K562 (cell line): ENCODE results near the gene CAPRIN2. TPM values are rescaled to one million over a fixed set of nuclear protein-coding genes. Genes with fewer than 3 reads are reported as not detected.
A peak's percentile ranks its signal among the peaks of the same experiment; 100 is the strongest.

ENCODE experiments used
- CBX3 ChIP-seq, 2 experiments: IDR thresholded peaks; 1 replicate in 1 of 2; 2 replicates in 1 of 2; pipeline ENCODE4 v1.6.1; 2012; ENCODE audit warnings: inconsistent platforms in 2 of 2, low read length in 2 of 2, borderline replicate concordance in 1 of 2, control low read depth in 1 of 2
- CBX5 ChIP-seq: IDR thresholded peaks from 2 replicates; pipeline ENCODE4 v1.6.1; 2014; ENCODE audit warnings: low read depth, borderline replicate concordance
- HMGN3 ChIP-seq: IDR thresholded peaks from 2 replicates; pipeline ENCODE4 v1.6.1; 2011; ENCODE audit warnings: borderline replicate concordance, low read depth, mild to moderate bottlenecking, mixed read lengths, low read length; ENCODE audit not compliant: insufficient read length; ENCODE audit errors: extremely low read depth
- JUND ChIP-seq, 2 experiments: IDR thresholded peaks; 2 replicates in 1 of 2; 3 replicates in 1 of 2; pipeline ENCODE4 v1.6.1; 2011; ENCODE audit warnings: borderline replicate concordance in 2 of 2, low read depth in 2 of 2, low read length in 2 of 2, improper control_type of control experiment in 1 of 2, missing biosample characterization in 1 of 2, missing genetic modification characterization in 1 of 2, missing genetic modification reagents in 1 of 2
- KDM1A ChIP-seq, 2 experiments: fragments of 450-650 bp; IDR thresholded peaks; 2 replicates each; pipeline ENCODE4 v1.6.1; 2016; ENCODE audit warnings: mild to moderate bottlenecking in 2 of 2
- PHF8 ChIP-seq: fragments of 200-600 bp; sonication (generic); IDR thresholded peaks from 2 replicates; pipeline ENCODE4 v1.6.1; 2012; ENCODE audit warnings: mixed run types, mild to moderate bottlenecking, inconsistent platforms, low read length, moderate library complexity, borderline replicate concordance
- RHOXF2B ChIP-seq: fragments of 250-450 bp; sonication (Bioruptor Pico); conservative IDR thresholded peaks from 2 replicates; pipeline ENCODE4 v1.5.1; 2021
- SMARCE1 ChIP-seq: fragments of 450-650 bp; IDR thresholded peaks from 2 replicates; pipeline ENCODE4 v1.7.1; 2016; ENCODE audit warnings: mild to moderate bottlenecking
- SRSF1 ChIP-seq: fragments of 200-400 bp; formaldehyde crosslinking; IDR thresholded peaks from 2 replicates; pipeline ENCODE4 v1.6.1; 2017; ENCODE audit warnings: mild to moderate bottlenecking, low read depth, low read length, moderate library complexity
- TBL1XR1 ChIP-seq, 2 experiments: IDR thresholded peaks; 2 replicates each; pipeline ENCODE4 v1.6.1; 2012; ENCODE audit warnings: improper control_type of control experiment in 2 of 2, low read length in 2 of 2, mild to moderate bottlenecking in 1 of 2
- TCF7L2 ChIP-seq: fragments of 150-350 bp; IDR thresholded peaks from 2 replicates; pipeline ENCODE4 v1.6.1; 2016; ENCODE audit warnings: low read depth, mild to moderate bottlenecking, low read length, moderate library complexity
- ZNF280B ChIP-seq: fragments of 250-450 bp; sonication (Bioruptor Pico); IDR thresholded peaks from 2 replicates; pipeline ENCODE4 v1.5.1; 2021; ENCODE audit warnings: mild to moderate bottlenecking
- polyA plus RNA-seq, 8 experiments: library from polyadenylated mRNA; depleted of rRNA in 4 of 8; stranded (reverse) in 5 of 8; unstranded in 3 of 8; fragments of >200 nt; fragmentation: Nextera tagmentation in 2 of 8; fragmentation: Illumina TruSeq in 1 of 8; extraction: Ambion mirVana in 2 of 8; extraction: Trizol in 1 of 8; gene quantifications; 2 replicates each; pipeline versions ENCODE4 v1.2.1 to v1.2.3, GENCODE V29; 2011 to 2014; ENCODE audit warnings: inconsistent platforms in 1 of 8, missing spikeins in 1 of 8
- total RNA-seq, 7 experiments: library from RNA; depleted of rRNA in 6 of 7; stranded (reverse); fragments of >200 nt in 6 of 7; fragmentation: Illumina TruSeq in 2 of 7; extraction: Trizol in 2 of 7; gene quantifications; 2 replicates each; pipeline versions ENCODE4 v1.2.1 to v1.2.3, GENCODE V29; 2011 to 2021; ENCODE audit warnings: low replicate concordance in 1 of 7
- TF ChIP-seq, protein P1 (sequence below): fragments of 450-650 bp; IDR thresholded peaks from 2 replicates; pipeline ENCODE4 v1.6.1; 2017; ENCODE audit warnings: antibody characterized with exemption, mild to moderate bottlenecking
- TF ChIP-seq, protein P2 (sequence below): fragments of 450-650 bp; IDR thresholded peaks from 2 replicates; pipeline ENCODE4 v1.6.1; 2018; ENCODE audit warnings: mild to moderate bottlenecking, low read depth; ENCODE audit not compliant: partially characterized antibody
- TF ChIP-seq, protein P3 (sequence below), 2 experiments: fragments of 450-650 bp in 1 of 2; sonication (generic) in 1 of 2; formaldehyde crosslinking in 1 of 2; IDR thresholded peaks in 1 of 2; conservative IDR thresholded peaks in 1 of 2; 2 replicates each; pipeline versions ENCODE4 v1.6.1 to v1.8.1; 2016 to 2023; ENCODE audit warnings: mild to moderate bottlenecking in 2 of 2, moderate library complexity in 2 of 2, inconsistent platforms in 1 of 2, missing genetic modification reagents in 1 of 2
- TF ChIP-seq, protein P4 (sequence below): fragments of 450-650 bp; IDR thresholded peaks from 2 replicates; pipeline ENCODE4 v1.7.1; 2018; ENCODE audit warnings: mild to moderate bottlenecking, low read depth; ENCODE audit not compliant: partially characterized antibody

CAPRIN2 gene
- total and polyA plus RNA-seq, 9 of the 15 experiments (the other 6 are each of a cell fraction or from before 2014, with no cell fraction given) = 2.3 to 14.5 (median 8.9) TPM

GRCh38 chr12:30784508-30784907, 29.8 kb upstream of the CAPRIN2 start (continued):
- TF ChIP-seq, protein P1, sequence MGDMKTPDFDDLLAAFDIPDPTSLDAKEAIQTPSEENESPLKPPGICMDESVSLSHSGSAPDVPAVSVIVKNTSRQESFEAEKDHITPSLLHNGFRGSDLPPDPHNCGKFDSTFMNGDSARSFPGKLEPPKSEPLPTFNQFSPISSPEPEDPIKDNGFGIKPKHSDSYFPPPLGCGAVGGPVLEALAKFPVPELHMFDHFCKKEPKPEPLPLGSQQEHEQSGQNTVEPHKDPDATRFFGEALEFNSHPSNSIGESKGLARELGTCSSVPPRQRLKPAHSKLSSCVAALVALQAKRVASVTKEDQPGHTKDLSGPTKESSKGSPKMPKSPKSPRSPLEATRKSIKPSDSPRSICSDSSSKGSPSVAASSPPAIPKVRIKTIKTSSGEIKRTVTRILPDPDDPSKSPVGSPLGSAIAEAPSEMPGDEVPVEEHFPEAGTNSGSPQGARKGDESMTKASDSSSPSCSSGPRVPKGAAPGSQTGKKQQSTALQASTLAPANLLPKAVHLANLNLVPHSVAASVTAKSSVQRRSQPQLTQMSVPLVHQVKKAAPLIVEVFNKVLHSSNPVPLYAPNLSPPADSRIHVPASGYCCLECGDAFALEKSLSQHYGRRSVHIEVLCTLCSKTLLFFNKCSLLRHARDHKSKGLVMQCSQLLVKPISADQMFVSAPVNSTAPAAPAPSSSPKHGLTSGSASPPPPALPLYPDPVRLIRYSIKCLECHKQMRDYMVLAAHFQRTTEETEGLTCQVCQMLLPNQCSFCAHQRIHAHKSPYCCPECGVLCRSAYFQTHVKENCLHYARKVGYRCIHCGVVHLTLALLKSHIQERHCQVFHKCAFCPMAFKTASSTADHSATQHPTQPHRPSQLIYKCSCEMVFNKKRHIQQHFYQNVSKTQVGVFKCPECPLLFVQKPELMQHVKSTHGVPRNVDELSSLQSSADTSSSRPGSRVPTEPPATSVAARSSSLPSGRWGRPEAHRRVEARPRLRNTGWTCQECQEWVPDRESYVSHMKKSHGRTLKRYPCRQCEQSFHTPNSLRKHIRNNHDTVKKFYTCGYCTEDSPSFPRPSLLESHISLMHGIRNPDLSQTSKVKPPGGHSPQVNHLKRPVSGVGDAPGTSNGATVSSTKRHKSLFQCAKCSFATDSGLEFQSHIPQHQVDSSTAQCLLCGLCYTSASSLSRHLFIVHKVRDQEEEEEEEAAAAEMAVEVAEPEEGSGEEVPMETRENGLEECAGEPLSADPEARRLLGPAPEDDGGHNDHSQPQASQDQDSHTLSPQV = no peak
- TF ChIP-seq JUND (IDR thresholded peaks at IDR 0.05; ENCODE audit: borderline replicate concordance, low read depth, low read length) (no peak), JUND (tag; IDR thresholded peaks at IDR 0.05; ENCODE audit: borderline replicate concordance, low read depth, low read length) (no peak), RHOXF2B (CRISPR knock-in tag) (no peak), TBL1XR1 (IDR thresholded peaks at IDR 0.05; ENCODE audit: low read length in 2 of 2) (no peak), CBX5 (peak; percentile 77), SRSF1 (no peak), KDM1A (IDR thresholded peaks at IDR 0.05) (no peak), PHF8 (no peak), ZNF280B (peak; percentile 55; the same call in 1 of the 2 replicates), CBX3 (IDR thresholded peaks at IDR 0.05; ENCODE audit: borderline replicate concordance in 1 of 2, low read length in 2 of 2) (peak in 1 of 2 experiments; percentile 92; a peak in 2 of 3 replicates), HMGN3 (no peak), TCF7L2 (no peak), SMARCE1 (no peak)
- TF ChIP-seq, protein P2, sequence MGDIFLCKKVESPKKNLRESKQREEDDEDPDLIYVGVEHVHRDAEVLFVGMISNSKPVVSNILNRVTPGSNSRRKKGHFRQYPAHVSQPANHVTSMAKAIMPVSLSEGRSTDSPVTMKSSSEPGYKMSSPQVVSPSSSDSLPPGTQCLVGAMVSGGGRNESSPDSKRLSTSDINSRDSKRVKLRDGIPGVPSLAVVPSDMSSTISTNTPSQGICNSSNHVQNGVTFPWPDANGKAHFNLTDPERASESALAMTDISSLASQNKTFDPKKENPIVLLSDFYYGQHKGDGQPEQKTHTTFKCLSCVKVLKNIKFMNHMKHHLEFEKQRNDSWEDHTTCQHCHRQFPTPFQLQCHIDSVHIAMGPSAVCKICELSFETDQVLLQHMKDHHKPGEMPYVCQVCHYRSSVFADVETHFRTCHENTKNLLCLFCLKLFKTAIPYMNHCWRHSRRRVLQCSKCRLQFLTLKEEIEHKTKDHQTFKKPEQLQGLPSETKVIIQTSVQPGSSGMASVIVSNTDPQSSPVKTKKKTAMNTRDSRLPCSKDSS = peak; percentile 69
- TF ChIP-seq, protein P3, sequence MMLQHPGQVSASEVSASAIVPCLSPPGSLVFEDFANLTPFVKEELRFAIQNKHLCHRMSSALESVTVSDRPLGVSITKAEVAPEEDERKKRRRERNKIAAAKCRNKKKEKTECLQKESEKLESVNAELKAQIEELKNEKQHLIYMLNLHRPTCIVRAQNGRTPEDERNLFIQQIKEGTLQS (IDR thresholded peaks at IDR 0.05) = no peak
- TF ChIP-seq, protein P3 (CRISPR knock-in tag; conservative IDR thresholded peaks at IDR 0.05) = no peak
- TF ChIP-seq, protein P4, sequence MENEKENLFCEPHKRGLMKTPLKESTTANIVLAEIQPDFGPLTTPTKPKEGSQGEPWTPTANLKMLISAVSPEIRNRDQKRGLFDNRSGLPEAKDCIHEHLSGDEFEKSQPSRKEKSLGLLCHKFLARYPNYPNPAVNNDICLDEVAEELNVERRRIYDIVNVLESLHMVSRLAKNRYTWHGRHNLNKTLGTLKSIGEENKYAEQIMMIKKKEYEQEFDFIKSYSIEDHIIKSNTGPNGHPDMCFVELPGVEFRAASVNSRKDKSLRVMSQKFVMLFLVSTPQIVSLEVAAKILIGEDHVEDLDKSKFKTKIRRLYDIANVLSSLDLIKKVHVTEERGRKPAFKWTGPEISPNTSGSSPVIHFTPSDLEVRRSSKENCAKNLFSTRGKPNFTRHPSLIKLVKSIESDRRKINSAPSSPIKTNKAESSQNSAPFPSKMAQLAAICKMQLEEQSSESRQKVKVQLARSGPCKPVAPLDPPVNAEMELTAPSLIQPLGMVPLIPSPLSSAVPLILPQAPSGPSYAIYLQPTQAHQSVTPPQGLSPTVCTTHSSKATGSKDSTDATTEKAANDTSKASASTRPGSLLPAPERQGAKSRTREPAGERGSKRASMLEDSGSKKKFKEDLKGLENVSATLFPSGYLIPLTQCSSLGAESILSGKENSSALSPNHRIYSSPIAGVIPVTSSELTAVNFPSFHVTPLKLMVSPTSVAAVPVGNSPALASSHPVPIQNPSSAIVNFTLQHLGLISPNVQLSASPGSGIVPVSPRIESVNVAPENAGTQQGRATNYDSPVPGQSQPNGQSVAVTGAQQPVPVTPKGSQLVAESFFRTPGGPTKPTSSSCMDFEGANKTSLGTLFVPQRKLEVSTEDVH = no peak
